ENCODE results near the gene TMEM81.

- no peak for TF ChIP-seq CTCF (conservative IDR thresholded peaks at IDR 0.05 in 1 of 2, IDR thresholded peaks at IDR 0.05 in 1 of 2; ENCODE audit: low read depth in 1 of 2, low read length in 2 of 2)
- no peak for TF ChIP-seq EZH2 (IDR thresholded peaks at IDR 0.05; ENCODE audit: low read length, missing control alignments)
Measured at GRCh38 chr1:205073511-205073910, 10.7 kb downstream of the TMEM81 start.

Data from fibroblast of lung (primary cell).